Superior temporal gyrus (tissue), 1 donor: ENCODE data around the gene TRIP10.

Source experiments
- DNase-seq: peaks from one replicate; pipeline ENCODE4 v3.0.0-alpha.2; 2016; ENCODE audit errors: extremely low spot score

The TRIP10 gene

DNA sequence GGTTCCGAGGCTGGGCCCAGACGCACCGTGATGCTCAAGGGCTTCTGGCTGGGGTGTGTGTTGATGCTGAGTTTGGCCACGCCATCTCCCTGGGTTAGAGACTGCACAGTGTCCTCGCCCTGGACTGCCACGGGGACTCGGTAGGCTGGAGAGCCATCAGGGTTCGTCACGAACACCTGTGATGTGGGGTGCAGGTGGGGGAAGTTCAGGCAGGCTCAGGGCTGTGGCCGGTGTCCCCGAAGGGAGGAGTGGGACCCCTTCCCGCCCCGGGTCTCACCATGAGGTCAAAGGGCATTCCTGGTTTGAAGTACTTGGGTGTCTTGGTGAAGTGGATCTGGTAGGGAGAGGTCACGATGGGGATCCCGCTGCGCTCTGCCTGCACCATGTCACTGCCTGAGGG, 27.2 kb upstream of the TRIP10 start:
- no peak for DNase-seq

DNA sequence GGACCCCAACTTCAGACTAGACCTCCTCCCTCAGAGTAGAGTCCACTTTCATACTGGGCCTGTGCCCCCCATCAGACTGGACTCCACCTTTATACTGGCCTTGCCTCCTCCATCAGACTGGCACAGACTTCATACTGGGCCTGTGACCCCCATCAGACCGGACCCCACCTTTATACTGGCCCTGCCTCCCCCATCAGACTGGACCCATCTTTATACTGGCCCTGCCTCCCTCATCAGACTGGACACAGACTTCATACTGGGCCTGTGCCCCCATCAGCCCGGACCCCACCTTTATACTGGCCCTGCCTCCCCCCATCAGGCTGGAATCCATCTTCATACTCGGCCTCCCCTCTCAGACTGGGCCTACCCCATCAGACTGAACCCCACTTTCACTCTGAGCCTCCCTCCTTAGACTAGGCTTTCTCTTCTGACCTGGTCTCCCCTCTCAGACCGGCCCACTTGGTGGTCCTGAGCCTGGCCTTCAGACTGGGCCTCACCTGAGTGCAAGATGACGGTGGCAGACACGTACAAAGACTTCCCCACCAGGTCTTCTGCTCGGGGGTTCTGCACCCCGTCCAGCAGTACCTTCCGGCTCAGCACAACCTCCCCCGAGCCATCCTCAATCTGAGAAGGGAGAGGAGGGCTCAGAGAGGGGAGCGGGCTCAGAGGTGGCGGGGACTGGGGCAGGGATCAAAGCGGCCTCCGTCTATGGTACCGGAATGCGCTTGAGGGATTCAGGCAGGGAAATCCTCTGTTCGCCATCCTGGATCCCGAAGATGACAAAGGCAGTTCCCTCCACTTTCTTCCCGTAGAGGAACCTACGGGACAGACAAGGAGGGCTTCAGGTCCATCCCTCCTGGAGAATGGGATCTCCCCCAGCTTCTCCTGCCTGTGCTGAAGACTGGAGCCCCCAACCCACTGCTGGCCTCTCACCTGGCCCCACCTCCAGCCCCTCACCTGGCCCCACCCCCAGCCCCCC, 26.5 kb upstream of the TRIP10 start:
- no peak for DNase-seq

- DNase-seq: no peak
Observed at GRCh38 chr19:6713773-6714692, 25.4 kb upstream of the TRIP10 start.

DNA sequence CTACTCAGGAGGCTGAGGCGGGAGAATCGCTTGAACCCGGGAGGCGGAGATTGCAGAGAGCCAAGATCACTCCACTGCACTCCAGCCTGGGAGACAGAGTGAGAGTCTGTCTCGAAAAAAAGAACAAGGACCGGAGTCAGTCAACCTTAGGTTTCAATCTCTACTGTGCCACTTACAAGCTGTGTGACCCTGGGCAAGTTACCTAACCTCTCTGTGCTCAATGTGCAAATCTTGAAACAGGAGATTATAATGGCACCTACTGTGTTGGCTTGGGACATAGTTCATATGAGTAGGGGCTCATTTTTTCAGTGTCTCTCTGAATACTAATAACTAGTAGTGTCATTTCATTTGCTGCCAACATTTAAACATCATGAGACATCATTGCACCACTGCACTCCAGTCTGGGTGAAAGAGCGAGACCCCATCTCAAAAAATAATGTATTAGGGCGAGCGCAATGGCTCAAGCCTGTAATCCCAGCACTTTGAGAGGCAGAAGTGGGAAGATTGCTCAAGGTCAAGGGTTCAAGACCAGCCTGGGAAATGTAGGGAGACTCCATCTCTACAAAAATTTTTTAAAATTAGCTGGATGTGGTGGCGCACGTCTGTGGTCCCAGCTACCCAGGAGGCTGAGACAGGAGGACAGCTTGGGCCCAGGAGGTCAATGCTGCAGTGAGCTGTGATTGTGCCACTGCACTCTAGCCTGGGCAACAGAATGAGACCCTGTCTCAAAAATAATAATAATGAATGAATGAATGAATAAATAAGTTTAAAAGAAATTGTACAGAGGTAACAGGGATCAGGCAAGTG, 24.5 kb upstream of the TRIP10 start:
- no peak for DNase-seq

DNA sequence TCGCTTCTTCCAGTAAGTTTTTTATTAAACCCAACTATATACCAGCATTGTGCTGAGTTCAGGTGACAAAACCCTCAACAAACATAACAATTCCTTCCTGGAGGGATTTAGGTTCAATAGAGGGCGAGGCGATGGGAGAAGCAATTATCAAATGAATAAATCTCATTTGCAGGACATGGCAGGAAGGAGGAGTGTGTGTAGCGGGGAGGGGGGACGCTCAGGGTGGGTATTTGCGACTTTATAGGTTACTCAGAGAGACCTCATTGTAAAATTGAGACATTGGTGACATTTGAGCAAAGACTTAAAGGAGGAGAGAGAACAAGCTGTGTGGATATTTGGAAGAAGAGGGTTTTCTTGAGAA, 22.9 kb upstream of the TRIP10 start:
- DNase-seq: no peak

- no peak for DNase-seq
Observed at GRCh38 chr19:6717036-6717435, 22.4 kb upstream of the TRIP10 start.

- DNase-seq: no peak
Observed at GRCh38 chr19:6717441-6717971, 22.0 kb upstream of the TRIP10 start.

GRCh38 chr19:6718111-6718740, 21.3 kb upstream of the TRIP10 start:
- DNase-seq: no peak

- no peak for DNase-seq
Observed at GRCh38 chr19:6718741-6719539, 20.5 kb upstream of the TRIP10 start.

- DNase-seq: no peak
Observed at GRCh38 chr19:6719540-6719861, 20.0 kb upstream of the TRIP10 start.

DNA sequence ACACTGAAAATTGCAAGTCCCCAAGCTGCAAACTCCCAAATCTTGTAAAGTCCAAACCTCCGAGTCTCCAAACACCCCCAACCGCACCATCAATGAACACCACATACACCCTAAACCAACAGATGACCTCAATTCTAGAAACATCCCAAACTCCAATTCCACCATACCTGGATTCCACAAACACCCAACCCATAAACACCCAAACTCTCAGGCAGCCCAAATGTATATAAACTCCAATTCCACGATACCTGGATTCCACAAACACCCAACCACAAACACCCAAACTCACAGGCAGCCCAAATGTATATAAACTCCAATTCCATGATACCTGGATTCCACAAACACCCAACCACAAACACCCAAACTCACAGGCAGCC, 19.5 kb upstream of the TRIP10 start:
- no peak for DNase-seq

GRCh38 chr19:6720369-6721137, 18.9 kb upstream of the TRIP10 start, which contains the start of gene C3:
Gene C3 (minus strand): TSS chr19:6720650. CDS start chr19:6720589, 61 bp downstream.
- DNase-seq: no peak

- DNase-seq: no peak
Observed at GRCh38 chr19:6721138-6721474, 18.4 kb upstream of the TRIP10 start.

GRCh38 chr19:6721773-6722172, 17.7 kb upstream of the TRIP10 start:
- no peak for DNase-seq

DNA sequence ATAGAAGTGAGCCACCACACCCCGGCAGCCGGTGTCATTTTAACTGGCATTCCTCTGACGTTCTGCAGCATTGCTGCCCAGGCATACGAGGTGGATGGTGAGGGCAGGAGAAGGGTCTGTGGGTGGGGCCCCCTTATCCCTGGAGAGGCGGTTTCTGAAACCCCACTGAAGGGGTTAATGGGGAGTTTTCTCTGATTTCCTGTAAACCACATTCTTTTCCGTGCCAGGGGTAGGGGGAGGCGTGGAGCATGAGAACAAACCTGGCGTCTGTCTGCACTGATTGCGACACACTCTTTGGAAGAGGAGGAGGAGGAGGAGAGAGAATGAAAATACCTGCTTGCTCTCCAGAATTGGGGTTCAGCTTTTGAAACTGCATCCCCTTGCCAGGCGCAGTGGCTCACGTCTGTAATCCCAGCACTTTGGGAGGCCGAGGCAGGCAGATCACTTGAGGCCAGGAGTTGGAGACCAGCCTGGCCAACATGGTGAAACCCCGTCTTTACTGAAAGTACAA, 16.3 kb upstream of the TRIP10 start:
- DNase-seq: no peak

- peak; percentile 10 for DNase-seq
Observed at GRCh38 chr19:6723738-6724137, 15.7 kb upstream of the TRIP10 start.

GRCh38 chr19:6724631-6725492, 14.6 kb upstream of the TRIP10 start:
- no peak for DNase-seq

GRCh38 chr19:6725513-6726231, 13.8 kb upstream of the TRIP10 start:
- no peak for DNase-seq
